Panc1 (cell line): ENCODE measurements around the gene TMEM151B.

Experiments used
- CTCF ChIP-seq: fragments of 450-650 bp; IDR thresholded peaks from 2 replicates; pipeline ENCODE4 v1.5.1; 2017; ENCODE audit warnings: mild to moderate bottlenecking
- SIN3A ChIP-seq: IDR thresholded peaks from 2 replicates; pipeline ENCODE4 v1.6.1; 2012; ENCODE audit warnings: low read depth, mild to moderate bottlenecking, low read length, moderate library complexity, borderline replicate concordance; ENCODE audit not compliant: insufficient read depth

DNA sequence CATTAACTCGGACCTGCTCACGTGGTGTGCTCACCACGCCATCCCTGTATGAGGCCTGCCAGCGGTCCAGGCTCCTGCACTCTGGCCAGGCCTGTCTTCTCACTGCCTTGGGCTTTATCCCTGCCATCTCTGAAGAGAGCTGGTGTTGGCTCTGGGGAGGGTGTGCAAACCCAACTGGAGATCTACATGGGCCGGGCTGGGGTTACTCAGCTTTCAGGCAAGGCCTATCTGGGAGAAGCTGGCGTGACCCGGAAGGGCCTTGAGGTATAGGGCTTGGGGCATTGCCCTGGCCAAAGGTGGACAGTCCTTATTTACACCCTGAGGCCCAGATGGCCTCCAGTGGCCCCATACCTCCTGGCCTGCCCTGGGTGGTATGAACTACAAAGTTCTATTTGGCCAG lies 41.8 kb upstream of the TMEM151B start:
- TF ChIP-seq CTCF (no peak), SIN3A (no peak)
